NOMO-1 treated with dmso at 0.1 percent for 144 hours (cell line): Measurements from ENCODE around the gene DPCD.

Experiments
- DNase-seq: peaks from one replicate; lab custom pipeline; 2025; ENCODE audit not compliant: unreplicated experiment; lab: John Stamatoyannopoulos, UW

The DPCD gene

GRCh38 chr10:101567165-101568006 is 20.7 kb upstream of the DPCD start:
- no peak for DNase-seq

GRCh38 chr10:101568054-101568745 is 19.9 kb upstream of the DPCD start:
- no peak for DNase-seq

- no peak for DNase-seq
Measured at GRCh38 chr10:101569323-101569621, 18.8 kb upstream of the DPCD start.

GRCh38 chr10:101569622-101570427 is 18.3 kb upstream of the DPCD start:
- DNase-seq: peak; percentile 70

GRCh38 chr10:101570428-101571270 is 17.5 kb upstream of the DPCD start:
- DNase-seq: peak; percentile 57

GRCh38 chr10:101571271-101571925 is 16.7 kb upstream of the DPCD start:
- no peak for DNase-seq

- DNase-seq: no peak
Measured at GRCh38 chr10:101572126-101572525, 16.0 kb upstream of the DPCD start.

GRCh38 chr10:101572785-101573184 is 15.3 kb upstream of the DPCD start:
- no peak for DNase-seq

GRCh38 chr10:101573885-101574753 is 14.0 kb upstream of the DPCD start:
- no peak for DNase-seq

GRCh38 chr10:101575091-101575490 is 13.0 kb upstream of the DPCD start:
- DNase-seq: no peak

GRCh38 chr10:101575580-101576210 is 12.4 kb upstream of the DPCD start:
- no peak for DNase-seq

- no peak for DNase-seq
Measured at GRCh38 chr10:101576211-101576863, 11.8 kb upstream of the DPCD start.

GRCh38 chr10:101577121-101577871 is 10.8 kb upstream of the DPCD start:
- no peak for DNase-seq

GRCh38 chr10:101578192-101578591 is 9.9 kb upstream of the DPCD start:
- DNase-seq: no peak

GRCh38 chr10:101578803-101579515 is 9.2 kb upstream of the DPCD start:
- no peak for DNase-seq

- DNase-seq: no peak
Measured at GRCh38 chr10:101579516-101579870, 8.6 kb upstream of the DPCD start.
